ENCODE results near the gene PARD3B. TPM values are rescaled to one million over a fixed set of nuclear protein-coding genes. Genes with fewer than 3 reads are reported as not detected.

Gene PARD3B
- total RNA-seq, 1 donor from 2014 or later = not detected

- no peak overlapping the region for H3K4me3 Mint-ChIP-seq
- ChIA-PET POLR2A (no interaction called here), CTCF (no interaction called here)
- ATAC-seq (ENCODE audit: low read depth) (no peak), DNase-seq (no peak)
- no peaks in the 10 kb centered on the region for H3K36me3 Mint-ChIP-seq (ENCODE audit: low read depth)
- intact Hi-C loops (cut with micrococcal nuclease) = no loop called here
- H3K27me3 Mint-ChIP-seq = peaks cover 4% of the 10 kb centered on the region
- H3K4me1 Mint-ChIP-seq = no peaks in the 10 kb centered on the region
- TF ChIP-seq, protein P1, sequence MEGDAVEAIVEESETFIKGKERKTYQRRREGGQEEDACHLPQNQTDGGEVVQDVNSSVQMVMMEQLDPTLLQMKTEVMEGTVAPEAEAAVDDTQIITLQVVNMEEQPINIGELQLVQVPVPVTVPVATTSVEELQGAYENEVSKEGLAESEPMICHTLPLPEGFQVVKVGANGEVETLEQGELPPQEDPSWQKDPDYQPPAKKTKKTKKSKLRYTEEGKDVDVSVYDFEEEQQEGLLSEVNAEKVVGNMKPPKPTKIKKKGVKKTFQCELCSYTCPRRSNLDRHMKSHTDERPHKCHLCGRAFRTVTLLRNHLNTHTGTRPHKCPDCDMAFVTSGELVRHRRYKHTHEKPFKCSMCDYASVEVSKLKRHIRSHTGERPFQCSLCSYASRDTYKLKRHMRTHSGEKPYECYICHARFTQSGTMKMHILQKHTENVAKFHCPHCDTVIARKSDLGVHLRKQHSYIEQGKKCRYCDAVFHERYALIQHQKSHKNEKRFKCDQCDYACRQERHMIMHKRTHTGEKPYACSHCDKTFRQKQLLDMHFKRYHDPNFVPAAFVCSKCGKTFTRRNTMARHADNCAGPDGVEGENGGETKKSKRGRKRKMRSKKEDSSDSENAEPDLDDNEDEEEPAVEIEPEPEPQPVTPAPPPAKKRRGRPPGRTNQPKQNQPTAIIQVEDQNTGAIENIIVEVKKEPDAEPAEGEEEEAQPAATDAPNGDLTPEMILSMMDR (IDR thresholded peaks at IDR 0.05) = no peak
- no peaks in the 10 kb centered on the region for H3K9me3 Mint-ChIP-seq
- no peak overlapping the region for H3K27ac Mint-ChIP-seq
Observed at GRCh38 chr2:205501826-205502225, 956.6 kb downstream of the PARD3B start.

DNA sequence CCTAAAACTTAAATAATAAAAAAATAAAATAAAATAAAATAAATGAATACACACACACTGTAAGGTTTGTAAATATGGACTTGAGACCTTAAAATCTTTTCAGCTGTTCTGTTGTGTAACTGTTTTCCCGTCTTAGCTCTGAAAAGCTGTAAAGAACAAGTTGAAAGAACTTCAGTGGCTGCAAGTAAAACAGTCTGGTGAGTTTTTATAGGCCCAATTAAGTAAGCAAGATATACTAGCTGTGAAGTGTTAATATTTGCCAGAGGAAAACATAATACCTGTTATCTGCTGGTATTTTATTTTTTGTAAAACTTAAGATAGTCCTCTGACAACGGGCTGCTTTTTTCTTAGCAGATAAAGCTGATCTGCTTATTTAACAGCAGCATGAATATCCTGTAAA is 960.1 kb downstream of the PARD3B start:
- H3K27ac Mint-ChIP-seq = no peak overlapping the region
- no peaks in the 10 kb centered on the region for H3K36me3 Mint-ChIP-seq (ENCODE audit: low read depth)
- H3K27me3 Mint-ChIP-seq = peaks cover 3% of the 10 kb centered on the region
- DNase-seq = no peak
- no peak for ATAC-seq (ENCODE audit: low read depth)
- intact Hi-C loops (cut with micrococcal nuclease) = no loop called here
- ChIA-PET CTCF (no interaction called here), POLR2A (no interaction called here)
- H3K4me1 Mint-ChIP-seq = no peaks in the 10 kb centered on the region
- TF ChIP-seq, protein P1 (IDR thresholded peaks at IDR 0.05) = no peak
- H3K4me3 Mint-ChIP-seq = no peak overlapping the region
- no peaks in the 10 kb centered on the region for H3K9me3 Mint-ChIP-seq

- no peak for DNase-seq
- Mint-ChIP-seq H3K9me3 (no peaks in the 10 kb centered on the region), H3K36me3 (ENCODE audit: low read depth) (no peaks in the 10 kb centered on the region), H3K27ac (no peak overlapping the region), H3K4me3 (no peak overlapping the region), H3K4me1 (no peaks in the 10 kb centered on the region), H3K27me3 (peaks cover 3% of the 10 kb centered on the region)
- ATAC-seq (ENCODE audit: low read depth) = no peak
- ChIA-PET POLR2A (no interaction called here), CTCF (no interaction called here)
- intact Hi-C loops (cut with micrococcal nuclease) = no loop called here
- TF ChIP-seq, protein P1 (IDR thresholded peaks at IDR 0.05) = no peak
Observed at GRCh38 chr2:205509655-205510054, 964.4 kb downstream of the PARD3B start.

DNA sequence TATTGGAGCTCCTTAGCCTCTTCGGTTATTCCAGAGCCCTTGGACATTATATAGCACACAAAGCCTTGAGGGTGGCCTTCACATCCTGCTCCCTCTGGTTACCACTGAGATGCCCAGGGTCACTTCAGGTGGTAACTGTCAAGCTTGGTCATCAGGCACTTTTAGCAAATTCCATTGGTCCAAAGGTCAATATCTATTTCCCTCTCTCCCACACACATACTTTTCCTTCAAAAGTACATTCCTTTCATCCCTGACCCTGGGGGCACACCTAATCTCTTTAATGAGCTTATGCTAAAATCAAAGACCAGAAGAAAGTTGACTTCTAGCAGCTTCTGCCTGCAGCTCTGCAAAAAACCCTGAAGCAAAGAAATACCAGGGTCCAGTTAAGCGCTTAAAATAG is 965.1 kb downstream of the PARD3B start:
- TF ChIP-seq, protein P1 (IDR thresholded peaks at IDR 0.05) = no peak
- ATAC-seq (ENCODE audit: low read depth) (no peak), DNase-seq (no peak)
- peaks cover 3% of the 10 kb centered on the region for H3K27me3 Mint-ChIP-seq
- H3K27ac Mint-ChIP-seq = no peak overlapping the region
- H3K9me3 Mint-ChIP-seq = no peaks in the 10 kb centered on the region
- no peaks in the 10 kb centered on the region for H3K36me3 Mint-ChIP-seq (ENCODE audit: low read depth)
- intact Hi-C loops (cut with micrococcal nuclease) = no loop called here
- H3K4me1 Mint-ChIP-seq = no peaks in the 10 kb centered on the region
- CTCF ChIA-PET = no interaction called here
- no peak overlapping the region for H3K4me3 Mint-ChIP-seq
- POLR2A ChIA-PET = no interaction called here

DNA sequence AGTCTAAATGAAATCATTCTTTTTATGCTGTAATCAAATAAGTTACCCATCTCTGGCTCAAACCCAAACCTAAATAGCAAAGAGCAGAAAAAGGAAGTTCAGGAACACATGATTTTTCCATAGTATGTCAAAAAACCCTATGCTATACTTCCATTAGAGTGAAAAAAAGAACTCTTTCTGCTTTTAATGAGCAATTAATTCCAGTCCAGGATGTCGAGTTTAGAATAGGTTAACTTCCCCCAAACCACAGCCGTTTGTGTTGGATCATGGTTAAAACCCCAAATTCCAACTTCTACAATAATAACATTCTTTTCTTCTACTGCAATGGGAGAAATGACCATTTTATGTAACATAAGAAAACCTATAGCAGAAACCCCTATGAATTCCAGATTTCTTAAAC is 965.9 kb downstream of the PARD3B start:
- intact Hi-C loops (cut with micrococcal nuclease) = no loop called here
- ChIA-PET POLR2A (no interaction called here), CTCF (no interaction called here)
- TF ChIP-seq, protein P1 (IDR thresholded peaks at IDR 0.05) = no peak
- DNase-seq (no peak), ATAC-seq (ENCODE audit: low read depth) (no peak)
- Mint-ChIP-seq H3K27me3 (peaks cover 3% of the 10 kb centered on the region), H3K4me3 (no peak overlapping the region), H3K9me3 (no peaks in the 10 kb centered on the region), H3K4me1 (no peaks in the 10 kb centered on the region), H3K36me3 (ENCODE audit: low read depth) (no peaks in the 10 kb centered on the region), H3K27ac (no peak overlapping the region)

Measured in activated B cell treated with CpG ODN at 0.5 μM for 24 hours (primary cell).